ENCODE results near the gene MAP7D2.

MAP7D2 gene

DNA sequence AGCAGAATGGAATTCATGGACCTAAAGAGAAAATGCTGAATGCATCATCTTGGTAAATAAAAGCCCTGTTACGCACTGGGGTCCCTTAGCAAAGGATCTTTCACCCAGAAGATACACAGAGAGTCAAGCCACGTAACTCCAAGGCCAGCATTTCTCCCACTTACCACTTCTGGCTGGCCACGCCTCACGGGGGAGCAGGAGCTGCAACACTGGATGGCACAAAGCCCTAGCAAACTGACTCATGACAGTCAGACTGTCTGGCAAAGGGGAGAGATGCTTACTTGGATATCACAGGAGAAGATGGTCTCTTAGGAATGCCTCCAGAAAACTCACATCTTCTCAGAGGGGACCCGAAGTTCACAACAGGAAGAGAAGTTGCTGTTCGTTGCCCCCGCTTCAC is 74.5 kb downstream of the MAP7D2 start:
- no peak for DNase-seq (ENCODE audit: low read depth, low spot score)

DNA sequence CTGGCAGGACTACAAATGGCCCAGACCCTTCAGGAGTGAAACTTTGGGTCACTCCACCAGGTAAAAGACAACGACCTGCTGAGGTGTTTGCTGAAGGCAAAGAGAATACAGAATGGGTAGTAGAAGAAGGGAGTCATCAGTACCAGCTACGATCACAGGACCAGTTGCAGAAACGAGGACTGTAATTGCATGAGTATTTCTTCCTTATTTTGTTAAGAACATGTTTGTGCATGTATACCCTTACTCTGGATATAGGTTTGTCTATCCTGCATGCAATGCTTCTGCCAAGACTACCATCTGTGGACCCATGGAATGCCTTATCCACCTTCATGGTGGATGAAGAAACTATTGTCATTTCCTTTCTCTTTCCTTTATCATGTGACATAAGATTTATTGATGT is 77.7 kb downstream of the MAP7D2 start:
- DNase-seq (ENCODE audit: low read depth, low spot score): no peak

DNA sequence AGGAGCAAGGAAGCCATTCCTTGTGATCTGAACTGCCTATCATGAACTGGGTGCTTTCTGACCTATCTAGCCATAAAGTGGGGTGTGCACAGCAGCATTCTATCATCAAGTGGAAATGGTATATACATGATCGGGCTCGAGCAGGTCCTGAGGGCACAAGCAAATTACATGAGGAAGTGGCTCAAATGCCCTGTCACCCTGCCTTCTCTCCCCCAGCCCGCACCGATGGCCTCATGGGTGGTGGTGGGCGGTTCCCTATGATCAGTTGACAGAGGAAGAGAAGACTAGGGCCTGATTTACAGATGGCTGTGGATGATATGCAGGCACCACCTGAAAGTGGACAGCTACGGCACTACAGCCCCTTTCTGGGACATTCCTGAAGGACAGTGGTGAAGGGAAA is 79.5 kb downstream of the MAP7D2 start:
- DNase-seq (ENCODE audit: low read depth, low spot score): no peak

DNA sequence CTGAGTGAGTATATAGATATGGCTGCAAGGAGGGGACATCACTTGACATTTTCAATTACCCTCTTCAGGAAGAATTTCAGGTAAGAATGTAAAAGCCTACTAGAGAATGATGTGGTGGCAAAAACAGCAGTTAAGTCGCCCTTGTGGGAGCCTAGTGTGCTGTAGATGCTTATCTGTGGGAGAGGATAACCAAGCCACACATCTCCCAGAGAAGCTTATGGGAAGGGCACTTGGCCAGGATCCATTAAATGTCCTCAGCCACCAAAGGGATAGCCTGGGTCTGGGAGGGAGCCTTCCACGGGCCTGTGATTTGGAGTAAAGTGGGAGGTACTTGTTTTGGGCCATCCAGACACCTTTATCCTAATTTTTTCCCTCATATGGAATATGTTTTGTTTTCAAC is 84.5 kb downstream of the MAP7D2 start:
- DNase-seq (ENCODE audit: low read depth, low spot score): no peak

DNA sequence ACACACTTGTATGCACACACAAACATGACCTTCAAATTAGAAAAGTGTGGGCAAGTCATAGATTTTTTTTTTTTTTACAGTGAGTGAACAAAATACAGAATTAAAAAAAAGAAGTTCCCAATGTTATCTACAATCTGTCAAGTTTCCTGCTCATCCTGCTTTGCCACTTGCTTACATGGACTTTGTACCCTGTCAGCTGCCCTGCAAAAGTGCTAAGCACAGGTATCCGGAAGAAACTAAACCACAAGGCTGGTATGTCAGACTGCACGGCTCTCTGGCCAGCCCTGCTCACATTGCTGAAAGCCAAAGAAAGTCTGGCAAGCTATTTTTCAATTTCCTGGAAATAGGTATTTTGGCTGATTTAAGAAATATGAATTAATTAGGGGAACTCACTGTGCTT is 87.0 kb downstream of the MAP7D2 start:
- DNase-seq (ENCODE audit: low read depth, low spot score): no peak

DNA sequence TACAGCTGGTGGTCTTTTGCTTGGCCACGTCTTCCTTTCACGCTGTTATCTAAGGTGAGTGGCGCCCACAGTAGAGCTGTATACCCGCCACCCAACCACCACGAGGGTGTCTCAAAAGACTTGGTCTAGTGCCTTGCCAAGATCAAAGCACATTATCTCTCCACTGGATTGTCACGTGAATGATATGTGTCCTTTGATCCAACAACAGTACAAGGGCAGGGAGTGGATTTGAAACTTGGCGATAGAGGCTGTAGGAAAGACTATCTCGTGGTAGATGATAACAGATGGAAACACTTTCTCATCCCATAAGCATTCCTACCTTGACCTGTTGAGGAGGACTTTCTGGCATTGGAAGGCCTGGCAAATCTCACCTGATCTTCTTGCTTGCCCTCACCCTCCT is 88.1 kb downstream of the MAP7D2 start:
- no peak for DNase-seq (ENCODE audit: low read depth, low spot score)

DNA sequence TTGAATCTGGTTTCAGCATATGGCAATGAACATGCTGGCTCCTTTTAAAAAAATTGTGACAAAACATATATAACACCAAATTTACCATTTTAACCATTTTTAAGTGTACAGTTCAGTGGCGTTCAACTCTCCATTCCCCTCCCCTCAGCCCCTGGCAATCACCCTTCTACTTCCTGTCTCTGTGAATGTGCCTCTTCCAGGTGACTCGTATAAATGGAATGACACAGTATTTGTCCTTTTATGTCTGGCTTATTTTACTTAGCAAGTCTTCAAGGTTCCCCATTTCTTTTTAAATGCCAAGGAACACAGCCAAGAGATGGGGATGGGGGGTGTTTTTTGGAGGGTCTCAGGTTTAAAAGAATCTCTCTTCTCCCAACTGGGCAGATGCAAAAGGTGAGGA is 90.4 kb downstream of the MAP7D2 start:
- no peak for DNase-seq (ENCODE audit: low read depth, low spot score)

DNA sequence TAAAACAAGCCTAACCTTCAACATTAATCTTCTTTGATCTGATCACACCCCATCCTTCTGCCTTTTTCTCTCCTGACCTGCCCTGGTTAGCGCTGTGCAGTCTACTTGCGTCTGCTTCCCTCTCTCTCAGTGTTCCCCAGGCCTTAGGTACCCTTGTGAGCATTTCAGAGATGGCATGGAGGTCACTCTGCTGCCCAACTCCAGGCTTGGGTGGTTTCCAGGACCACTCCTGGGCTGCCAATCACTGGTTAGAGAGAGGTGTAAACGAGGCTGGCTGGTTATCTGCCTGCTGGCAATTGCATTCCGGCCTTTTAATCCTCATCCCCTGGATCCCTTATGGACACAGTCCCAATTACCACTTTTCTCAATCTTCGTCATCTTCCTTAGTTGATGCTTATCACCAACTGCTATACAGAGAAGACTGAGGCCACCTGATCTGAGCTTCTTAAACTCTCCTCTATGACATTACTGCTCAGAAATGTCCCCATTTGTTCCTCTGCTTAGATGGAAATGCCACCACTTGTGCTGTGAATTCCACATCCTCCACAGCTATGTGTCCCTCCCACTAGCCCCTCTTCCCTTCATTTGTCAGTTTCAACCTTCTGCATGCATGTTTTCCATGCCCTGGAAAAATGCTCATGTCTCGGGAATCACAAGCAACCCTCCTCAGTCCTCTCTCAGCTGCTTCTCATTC is 96.9 kb downstream of the MAP7D2 start:
- DNase-seq (ENCODE audit: low read depth, low spot score): no peak

DNA sequence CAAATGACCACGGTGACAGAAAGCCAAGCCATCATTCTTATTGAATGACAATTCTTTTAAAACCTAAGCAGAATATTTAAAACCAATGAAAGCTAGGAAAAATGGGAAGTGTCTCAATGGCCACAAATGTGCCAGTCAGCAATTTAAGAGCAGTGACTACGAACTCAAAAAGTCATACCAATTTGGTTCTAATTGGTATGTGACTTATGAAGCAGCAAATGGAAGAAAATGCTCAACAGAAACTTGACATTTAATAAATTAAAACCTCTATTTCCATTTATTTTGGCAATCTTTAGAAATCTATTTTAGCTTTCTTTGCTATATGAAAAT is 100.1 kb downstream of the MAP7D2 start:
- no peak for DNase-seq (ENCODE audit: low read depth, low spot score)

DNA sequence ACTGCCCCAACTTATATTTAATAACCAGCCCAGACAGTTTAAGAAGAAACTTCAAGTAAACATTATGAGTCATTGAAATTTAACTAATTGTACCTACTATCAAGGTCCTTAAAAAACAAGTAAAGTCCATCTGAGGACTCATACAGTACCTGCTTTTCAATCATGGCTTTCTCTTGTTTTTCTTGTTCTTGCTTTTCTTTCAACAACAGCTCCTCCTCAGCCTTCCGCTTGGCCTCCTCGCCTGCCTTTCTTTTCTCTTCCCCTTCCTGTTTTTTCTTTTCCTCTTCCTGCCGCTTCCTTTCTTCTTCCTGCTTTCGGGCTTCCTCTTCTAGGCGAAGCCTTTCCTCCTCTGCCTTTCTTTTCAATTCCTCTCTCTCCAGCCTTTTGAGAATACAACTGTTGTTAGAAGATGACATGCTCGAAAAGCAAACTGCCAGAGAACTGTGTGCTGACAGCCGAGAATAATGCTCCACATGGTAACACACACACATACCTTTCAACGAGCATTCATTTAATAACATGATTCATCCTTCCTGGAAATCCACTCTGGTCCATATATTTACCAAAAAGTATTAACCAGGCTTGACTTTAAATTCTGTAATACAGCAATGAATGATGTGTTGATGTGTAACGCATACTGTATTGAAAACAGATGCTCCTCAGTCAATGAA is 100.6 kb downstream of the MAP7D2 start:
- DNase-seq (ENCODE audit: low read depth, low spot score): no peak

DNA sequence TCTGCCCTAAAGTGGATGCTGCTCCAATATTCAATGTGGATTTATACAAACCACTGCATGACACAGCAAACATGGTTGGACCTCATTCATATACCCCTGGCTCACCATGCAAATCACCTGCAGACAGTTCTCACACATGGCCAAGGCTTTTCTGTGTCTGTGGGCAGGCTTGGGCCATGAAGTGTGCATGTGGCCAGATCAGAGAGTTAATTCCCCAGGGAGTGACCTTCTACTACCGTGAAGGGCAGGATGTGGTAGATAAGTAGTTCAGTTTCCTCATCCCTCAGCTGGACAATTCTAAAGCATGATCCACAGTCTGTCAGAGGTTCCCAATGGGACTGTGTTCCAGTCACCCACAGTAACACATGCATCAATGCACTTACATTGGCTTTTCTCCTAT is 101.3 kb downstream of the MAP7D2 start:
- DNase-seq (ENCODE audit: low read depth, low spot score): no peak

DNA sequence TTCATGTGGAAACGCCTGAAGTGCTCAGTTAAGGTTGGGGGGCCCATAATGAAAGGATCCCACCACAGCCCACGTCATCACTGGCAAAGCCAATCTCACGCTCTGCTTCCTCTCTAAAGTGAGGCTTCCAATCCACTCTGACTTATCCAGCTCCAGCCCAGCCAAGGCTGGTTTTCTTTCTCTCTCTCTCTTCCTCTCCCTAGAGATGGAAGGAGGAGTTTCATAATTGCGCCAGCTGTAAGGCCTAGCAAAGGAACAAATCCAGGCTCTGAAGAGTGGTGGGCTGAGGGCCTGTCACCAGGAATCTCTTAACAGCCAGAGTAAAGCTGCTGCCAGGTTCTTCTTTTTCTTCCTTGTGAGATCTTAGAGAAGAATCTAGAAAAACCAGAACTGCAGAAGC is 105.1 kb downstream of the MAP7D2 start:
- peak; percentile 8 for DNase-seq (ENCODE audit: low read depth, low spot score)

DNA sequence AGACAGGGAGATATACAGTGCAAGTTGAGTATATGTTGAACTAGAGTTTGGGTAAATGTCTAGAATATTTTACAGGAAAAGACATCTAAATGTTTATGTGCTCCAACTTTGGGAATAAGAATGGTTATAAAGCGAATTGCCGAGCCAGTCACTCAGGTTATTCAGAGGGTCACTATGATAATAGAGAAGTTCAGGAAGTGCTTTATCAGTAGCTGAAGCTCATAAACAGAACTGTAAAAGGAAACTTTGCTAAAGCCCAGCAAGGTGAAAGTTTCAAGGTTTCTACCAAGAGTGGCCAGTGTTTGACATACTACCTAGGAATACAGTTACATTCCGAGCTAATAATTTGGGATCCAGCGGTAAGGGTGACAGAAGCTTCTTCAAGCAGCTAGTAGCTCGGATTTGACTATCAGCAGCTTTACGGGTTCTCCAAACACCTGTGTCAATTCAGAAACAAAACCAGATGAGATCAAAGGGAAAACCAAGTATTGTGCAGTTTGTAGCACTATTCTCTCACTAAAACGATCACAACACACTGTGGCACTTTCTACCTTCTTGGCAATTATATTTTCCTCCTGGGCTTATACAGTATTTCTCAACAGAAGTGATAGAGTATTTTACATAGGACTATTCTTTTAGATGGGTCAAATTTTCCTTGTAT is 108.6 kb downstream of the MAP7D2 start:
- no peak for DNase-seq (ENCODE audit: low read depth, low spot score)

DNA sequence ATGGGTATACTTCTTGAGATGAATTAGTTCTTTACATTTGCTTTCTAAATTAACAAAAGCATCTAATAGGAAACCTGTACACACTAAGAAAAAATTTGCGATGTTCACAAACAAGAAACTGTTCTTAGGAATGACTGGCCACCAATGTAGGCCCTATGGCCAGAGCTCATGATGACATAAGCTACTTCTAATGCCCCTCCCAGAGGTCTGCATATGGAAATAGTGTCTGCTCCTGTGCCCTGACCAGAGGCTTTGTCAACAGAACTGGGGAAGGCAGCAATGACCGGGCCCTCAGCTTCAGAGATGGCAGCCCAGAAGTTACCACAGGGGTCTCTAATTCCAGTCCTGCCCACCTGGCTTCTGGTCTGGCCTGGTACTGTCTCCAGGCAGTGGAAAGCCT is 110.8 kb downstream of the MAP7D2 start:
- DNase-seq (ENCODE audit: low read depth, low spot score): no peak

DNA sequence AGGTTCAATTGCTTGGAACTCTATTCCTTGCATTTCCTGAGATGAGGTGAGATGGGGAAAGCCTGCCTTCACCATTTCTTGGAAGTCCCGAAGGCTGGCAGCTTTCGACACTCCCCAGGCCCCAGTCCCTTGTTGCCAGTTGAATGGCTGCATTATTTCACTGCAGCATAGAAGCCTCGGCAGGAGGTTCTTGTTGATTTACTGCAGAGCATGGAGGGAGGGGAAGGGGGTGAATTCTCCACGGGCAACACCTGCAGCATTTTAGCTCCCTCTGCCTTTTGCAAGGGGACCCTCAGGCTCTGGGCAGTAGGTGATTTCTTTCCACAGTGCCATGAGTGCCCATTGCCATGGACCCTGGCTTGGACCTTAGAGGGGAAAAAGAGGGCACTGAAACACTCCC is 115.1 kb downstream of the MAP7D2 start:
- peak; percentile 38 for DNase-seq (ENCODE audit: low read depth, low spot score)

DNA sequence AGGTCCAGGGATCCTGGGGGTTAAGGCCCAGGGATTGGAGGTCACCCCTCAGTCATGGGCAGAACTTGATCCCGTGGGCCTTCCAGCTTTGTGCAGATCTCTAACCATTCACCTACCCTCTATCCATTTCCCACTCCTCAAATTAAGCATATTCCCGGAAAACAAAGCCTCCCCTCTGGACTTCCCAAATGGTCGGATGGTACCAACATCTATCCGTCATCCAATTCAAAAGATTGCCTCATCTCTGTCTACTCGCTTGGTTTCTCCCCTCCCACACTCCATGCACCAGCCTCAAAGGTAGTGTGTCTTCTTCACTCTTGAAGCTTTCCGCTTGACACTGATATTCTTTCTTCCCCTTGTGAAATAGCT is 125.4 kb downstream of the MAP7D2 start:
- DNase-seq (ENCODE audit: low read depth, low spot score): no peak

DNA sequence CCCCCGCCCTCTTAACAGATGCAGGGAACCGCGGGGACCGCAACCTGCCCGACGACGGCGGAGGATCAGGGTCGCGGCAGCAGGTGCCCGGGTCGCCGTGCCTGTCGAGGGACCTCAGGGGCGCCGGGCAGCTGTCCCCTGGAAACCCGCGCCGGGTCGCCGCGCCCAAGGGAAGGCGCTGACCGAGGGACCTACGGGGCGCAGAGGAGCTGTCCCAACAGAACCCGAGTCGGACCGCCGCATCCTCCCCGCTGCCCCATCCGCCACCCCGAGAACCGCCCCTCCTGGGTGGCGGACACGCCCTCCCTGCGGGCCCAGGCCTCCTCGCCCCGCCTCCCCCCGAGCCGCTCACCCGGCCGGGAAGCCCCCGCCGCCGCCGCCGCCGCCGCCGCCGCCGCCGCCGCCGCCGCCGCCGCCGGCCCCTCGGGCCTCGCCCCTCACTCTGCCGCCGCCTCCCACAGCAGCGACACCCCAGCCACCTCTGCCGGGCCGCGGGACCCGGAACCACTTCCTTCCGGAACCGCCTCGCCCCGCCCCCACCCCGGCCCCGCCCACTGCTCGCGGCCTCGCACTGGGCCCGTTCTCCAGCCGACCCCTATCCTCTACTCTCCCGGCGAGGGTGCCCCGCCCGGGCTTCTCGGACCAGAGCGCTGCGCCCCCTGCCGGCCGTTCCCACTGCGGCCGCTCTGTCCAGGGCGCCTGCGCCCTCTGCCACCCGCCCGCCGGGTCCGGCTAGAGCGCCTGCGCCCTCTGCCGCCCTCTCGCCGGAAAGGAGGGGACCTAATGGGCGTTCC is 126.0 kb downstream of the MAP7D2 start, which contains the start of gene BCLAF3:
Gene BCLAF3 (minus strand): TSS at position 506 of the 794 bp plus-strand sequence. CDS start 20,797 bp downstream, outside the sequence.
- peak; percentile 97 for DNase-seq (ENCODE audit: low read depth, low spot score)

DNA sequence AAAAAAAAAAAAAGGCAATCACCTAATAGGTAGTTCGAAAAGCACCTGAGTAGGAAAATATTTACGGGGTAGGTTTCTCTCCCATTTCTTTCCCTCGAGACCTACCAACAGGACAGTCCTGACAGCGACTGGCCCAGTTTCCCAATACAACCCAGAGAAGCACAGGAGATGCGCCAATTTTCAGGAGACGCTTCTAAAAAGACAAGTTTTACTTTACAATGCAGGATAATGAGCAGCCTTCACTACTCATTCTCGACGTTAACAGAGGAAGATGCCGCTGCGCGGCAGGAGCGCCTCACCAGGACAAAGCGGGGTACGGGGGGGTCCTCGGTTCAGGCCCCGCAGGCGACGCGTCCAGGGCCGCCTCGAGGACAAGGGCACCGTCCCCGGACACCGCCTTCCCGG is 126.6 kb downstream of the MAP7D2 start:
- DNase-seq (ENCODE audit: low read depth, low spot score): no peak

DNA sequence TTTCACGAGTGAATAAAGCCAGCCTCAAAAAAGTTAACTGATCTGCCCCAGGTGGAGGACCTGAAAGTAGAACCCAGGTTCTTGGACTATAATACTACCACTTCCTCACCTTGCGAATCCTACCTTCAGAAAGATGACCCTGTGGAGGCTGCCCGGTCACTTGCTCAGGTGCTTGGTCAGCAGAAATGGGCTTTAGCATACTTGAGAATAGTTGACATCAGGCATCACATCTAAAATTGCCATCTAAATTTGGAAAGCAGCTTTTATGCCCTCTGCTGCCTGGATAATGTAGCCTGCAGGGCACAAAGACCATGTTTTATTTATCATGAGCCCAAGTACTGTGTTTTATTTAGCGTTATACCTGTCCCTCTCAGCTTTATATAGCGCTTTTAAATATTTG is 128.9 kb downstream of the MAP7D2 start:
- DNase-seq (ENCODE audit: low read depth, low spot score): no peak

DNA sequence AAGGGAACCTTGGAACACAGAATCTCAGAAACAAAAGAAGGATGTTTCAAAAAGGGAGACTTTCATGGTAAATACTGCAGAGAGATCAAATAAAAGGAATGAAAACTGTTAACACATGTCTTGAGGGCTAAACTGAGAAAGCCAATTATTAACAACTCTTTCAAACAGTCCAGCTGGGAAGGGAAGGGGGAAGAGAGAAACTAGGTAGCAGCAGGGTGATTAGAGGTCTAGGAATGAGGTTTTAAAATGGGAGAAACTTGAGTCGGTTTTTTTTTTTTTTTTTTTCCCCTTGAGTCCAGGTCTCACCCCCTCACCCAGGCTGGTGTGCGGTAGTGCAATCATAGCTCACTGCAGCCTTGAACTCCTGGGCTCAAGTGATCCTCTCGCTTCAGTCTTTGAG is 130.2 kb downstream of the MAP7D2 start:
- no peak for DNase-seq (ENCODE audit: low read depth, low spot score)

DNA sequence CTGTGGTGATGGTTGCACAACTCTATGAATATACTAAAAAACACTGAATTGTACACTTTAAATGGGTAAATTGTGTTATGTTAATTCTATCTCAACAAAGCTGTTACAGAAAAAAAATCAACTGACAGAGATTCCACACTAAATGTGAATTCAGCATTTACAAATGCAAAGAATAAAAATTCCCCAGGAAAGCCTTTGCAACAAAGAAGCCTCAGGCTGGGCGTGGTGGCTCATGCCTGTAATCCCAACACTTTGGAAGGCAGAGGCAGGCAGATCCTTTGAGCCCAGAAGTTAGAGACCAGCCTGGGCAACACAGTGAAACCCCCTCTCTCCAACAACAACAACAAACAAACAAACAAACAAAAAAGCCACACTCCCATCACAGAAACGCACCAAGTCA is 134.8 kb downstream of the MAP7D2 start:
- peak; percentile 29 for DNase-seq (ENCODE audit: low read depth, low spot score)

DNA sequence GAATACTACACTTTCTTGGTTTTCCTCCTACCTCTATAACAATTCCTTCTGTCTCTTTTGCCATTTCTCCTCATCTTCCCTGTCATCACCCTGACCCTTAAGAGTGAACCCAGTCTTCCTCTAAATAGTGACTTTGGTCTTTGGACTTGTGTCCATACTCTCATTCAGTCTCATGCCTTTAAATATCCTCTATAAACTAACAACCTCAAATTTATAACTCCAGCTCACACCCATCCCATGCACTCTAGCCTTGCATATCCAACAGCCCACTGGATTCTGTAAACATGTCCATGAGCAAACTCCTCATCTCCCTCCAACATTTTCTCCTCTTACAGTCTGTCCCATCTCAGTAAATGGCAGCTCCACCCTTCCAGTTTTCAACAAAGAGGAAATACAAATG is 140.9 kb downstream of the MAP7D2 start:
- no peak for DNase-seq (ENCODE audit: low read depth, low spot score)
